ENCODE data around the gene PTPRJ.
A peak's percentile ranks its signal among the peaks of the same experiment; 100 is the strongest.
"Not testable (repeated sequence)": the region's sequence is repeated elsewhere in the genome, so short reads cannot be mapped to it uniquely, and the experiment has no call there.

The PTPRJ gene

DNA sequence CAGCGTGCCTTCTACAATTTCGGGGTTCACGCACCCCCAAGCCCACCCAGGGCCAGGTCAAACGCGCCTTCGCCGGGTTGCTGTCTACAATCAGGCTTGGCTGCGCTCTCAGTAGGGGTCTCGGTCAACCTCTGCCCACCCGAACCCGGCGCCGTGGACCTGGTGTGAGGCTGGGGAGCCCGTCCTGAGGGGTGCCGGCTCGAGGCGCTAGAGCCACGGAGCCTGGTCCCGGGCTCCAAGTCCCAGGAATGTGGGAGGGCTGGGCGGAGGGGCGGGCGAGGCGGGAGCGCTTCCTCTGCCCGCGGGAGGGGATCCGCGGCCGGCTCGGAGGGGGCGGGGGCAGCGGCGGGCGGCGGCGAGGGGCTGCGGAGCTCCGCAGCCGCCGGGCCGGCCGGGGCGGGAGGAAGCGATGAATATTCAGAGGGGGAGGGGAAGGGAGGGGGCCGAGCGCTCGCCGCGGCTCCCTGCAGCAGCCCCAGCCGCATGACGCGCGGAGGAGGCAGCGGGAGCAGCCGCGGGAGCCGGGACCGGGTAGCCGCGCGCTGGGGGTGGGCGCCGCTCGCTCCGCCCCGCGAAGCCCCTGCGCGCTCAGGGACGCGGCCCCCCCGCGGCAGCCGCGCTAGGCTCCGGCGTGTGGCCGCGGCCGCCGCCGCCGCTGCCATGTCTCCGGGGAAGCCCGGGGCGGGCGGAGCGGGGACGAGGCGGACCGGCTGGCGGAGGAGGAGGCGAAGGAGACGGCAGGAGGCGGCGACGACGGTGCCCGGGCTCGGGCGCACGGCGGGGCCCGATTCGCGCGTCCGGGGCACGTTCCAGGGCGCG lies at the start of gene PTPRJ:
Gene PTPRJ, plus strand, starts transcription at position 472 of the 819 bp plus-strand sequence. CDS start 354 bp downstream, outside the sequence.
- no peak for DNase-seq (ENCODE audit: low read depth in 2 of 2)

DNA sequence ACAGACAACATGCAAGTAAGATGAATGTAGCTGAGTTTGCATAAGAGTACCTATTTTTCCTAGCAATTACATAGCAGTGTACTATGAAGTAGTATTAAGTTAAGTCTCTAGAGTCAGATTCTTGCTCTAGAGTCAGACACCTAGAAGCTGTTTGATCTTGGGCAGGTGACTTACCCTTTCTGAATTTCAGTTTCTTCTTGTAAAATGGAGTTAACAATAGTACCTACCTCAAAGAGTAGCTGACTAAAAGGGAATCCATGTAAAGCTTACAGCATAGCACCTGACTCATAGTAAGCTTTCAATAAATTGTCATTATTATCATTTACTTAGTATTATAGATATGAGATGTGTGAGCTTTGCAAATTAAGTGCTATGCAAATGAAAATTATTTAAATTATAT lies 47.8 kb upstream of the PTPRJ start:
- DNase-seq (ENCODE audit: low read depth in 2 of 2): no peak

- DNase-seq (ENCODE audit: low read depth in 2 of 2): not testable (repeated sequence)
Measured at GRCh38 chr11:47933797-47934196, 46.6 kb upstream of the PTPRJ start.

- no peak for DNase-seq (ENCODE audit: low read depth in 2 of 2)
Measured at GRCh38 chr11:47938791-47939560, 41.4 kb upstream of the PTPRJ start.

DNA sequence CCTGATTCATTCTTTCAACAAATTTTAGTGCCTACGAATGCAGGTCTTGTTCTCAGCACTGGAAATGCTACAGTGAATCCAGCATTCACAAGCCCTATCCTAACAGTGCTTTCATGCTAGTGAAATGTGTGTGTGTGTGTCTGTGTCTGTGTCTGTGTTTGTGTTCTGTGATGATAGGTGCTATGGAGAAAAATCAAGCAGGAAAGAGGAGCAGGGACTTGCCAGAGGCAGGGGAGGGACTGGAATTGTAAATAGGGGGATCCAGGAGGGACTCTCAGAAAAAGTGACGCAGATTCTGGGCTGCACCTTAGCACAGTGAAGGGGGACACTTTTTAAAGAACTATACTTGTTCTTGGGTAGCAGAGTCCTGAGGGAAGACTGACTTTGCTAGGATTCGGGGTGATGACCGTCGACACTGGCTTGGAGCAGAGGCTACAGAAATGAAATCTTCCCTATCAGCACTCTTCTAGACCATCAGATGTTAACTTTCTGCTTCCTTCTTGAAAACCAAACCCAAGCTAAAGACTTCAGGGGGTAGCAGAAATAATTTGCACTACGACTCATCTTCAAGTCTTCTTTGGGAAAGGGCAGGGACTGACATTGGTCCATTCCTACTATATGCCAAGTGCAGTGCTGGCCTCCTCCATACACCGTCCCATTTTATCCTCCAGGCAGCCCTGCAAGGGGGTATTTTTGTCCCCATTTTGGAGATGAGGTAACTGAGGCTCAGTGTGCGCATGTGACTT lies 39.3 kb upstream of the PTPRJ start:
- DNase-seq (ENCODE audit: low read depth in 2 of 2): no peak

GRCh38 chr11:47941907-47942558 lies 38.3 kb upstream of the PTPRJ start:
- DNase-seq (ENCODE audit: low read depth in 2 of 2): no peak

- DNase-seq (ENCODE audit: low read depth in 2 of 2): no peak
Measured at GRCh38 chr11:47943721-47944586, 36.4 kb upstream of the PTPRJ start.

DNA sequence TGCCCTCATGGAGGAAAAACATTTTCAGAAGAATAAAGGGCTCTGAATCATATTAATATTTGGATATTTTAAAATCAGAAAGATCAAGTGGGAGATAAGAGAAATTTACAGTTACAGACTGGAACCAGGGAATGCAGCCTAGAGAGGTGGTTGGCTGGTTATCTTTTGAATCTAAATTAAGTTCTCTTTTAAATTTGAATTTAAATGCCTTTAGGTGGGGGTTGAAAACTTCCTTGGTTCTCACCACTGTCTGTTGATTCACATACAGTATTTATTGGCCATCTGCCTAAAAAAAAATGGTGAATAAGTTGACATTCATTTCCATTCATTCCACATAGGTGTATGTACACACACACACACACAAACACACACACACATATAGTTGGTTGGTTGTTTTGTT lies 35.7 kb upstream of the PTPRJ start:
- no peak for DNase-seq (ENCODE audit: low read depth in 2 of 2)

DNA sequence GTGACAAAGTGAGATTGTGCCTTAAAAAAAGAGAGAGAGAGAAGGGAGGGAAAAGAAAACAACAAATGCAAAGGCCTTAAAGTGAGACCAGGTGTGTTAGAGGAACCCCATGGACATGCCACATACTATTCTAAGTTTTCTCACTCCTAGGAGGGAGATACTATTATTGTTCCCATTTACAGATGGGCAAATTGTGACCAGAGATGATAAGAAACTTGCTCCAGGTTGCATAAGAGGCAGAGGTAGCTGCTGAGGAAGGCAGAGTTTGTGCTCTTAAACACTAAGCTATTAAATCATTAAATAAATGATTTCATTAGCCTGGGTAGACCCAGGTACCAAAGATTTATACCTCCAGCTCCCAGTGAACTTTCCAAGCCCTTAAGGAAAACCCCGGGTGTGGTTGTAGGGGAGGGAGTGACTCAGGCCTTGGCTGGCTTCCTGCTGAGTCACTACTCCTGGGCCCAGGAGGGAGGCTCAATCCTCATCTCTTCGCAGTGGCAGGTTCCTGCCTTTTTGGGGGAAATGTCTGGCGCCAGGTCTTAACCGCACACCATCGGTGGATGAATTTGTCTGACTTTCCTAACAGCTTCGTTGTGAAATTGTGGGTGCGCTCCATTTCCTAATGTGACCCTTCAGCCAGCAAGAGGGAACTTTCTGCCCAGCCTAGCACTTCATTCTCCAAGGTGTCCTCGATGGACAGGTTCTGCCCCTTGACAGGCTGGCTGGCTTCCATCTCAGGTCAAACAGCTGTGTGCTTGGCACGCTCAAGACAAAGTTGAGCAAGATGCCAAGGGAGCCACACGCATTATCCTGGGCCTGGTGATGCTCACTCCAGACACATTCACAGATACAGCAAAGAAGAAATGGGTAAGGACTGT lies 33.4 kb upstream of the PTPRJ start:
- peak; percentile 70 to 75 for DNase-seq (ENCODE audit: low read depth in 2 of 2)

- no peak for DNase-seq (ENCODE audit: low read depth in 2 of 2)
Measured at GRCh38 chr11:47948137-47948536, 32.2 kb upstream of the PTPRJ start.

GRCh38 chr11:47949001-47949675 lies 31.2 kb upstream of the PTPRJ start:
- DNase-seq (ENCODE audit: low read depth in 2 of 2): not testable (repeated sequence)

GRCh38 chr11:47950396-47950795 lies 30.0 kb upstream of the PTPRJ start:
- no peak for DNase-seq (ENCODE audit: low read depth in 2 of 2)

GRCh38 chr11:47951504-47951903 lies 28.9 kb upstream of the PTPRJ start:
- not testable (repeated sequence) for DNase-seq (ENCODE audit: low read depth in 2 of 2)

GRCh38 chr11:47955061-47955755 lies 25.2 kb upstream of the PTPRJ start:
- no peak for DNase-seq (ENCODE audit: low read depth in 2 of 2)

GRCh38 chr11:47960015-47960414 lies 20.3 kb upstream of the PTPRJ start:
- DNase-seq (ENCODE audit: low read depth in 2 of 2): no peak

GRCh38 chr11:47961383-47961782 lies 19.0 kb upstream of the PTPRJ start:
- no peak for DNase-seq (ENCODE audit: low read depth in 2 of 2)

GRCh38 chr11:47964546-47964945 lies 15.8 kb upstream of the PTPRJ start:
- DNase-seq (ENCODE audit: low read depth in 2 of 2): no peak
